ENCODE data around the gene NCAPH2.

GRCh38 chr22:50467341-50467740 lies 40.7 kb upstream of the NCAPH2 start:
- TF ChIP-seq SIX5 (IDR thresholded peaks at IDR 0.05; ENCODE audit: low read depth, low read length) (no peak), BRCA1 (IDR thresholded peaks at IDR 0.05; ENCODE audit: low read depth, low read length) (no peak)

All from H1 (cell line).